Rectal smooth muscle tissue (tissue), 1 donor: ENCODE data around the gene ASIC2.
A peak's percentile ranks its signal among the peaks of the same experiment; 100 is the strongest.

Source experiments
- H3K27ac ChIP-seq: one replicate; pipeline ENCODE4 v1.7.0; 2013; ENCODE audit warnings: low read depth, low read length, inconsistent platforms
- H3K27me3 ChIP-seq: one replicate; pipeline ENCODE4 v1.7.0; 2013; ENCODE audit warnings: low read length; ENCODE audit not compliant: control insufficient read depth, insufficient read depth
- H3K36me3 ChIP-seq: one replicate; pipeline ENCODE4 v1.7.0; 2013; ENCODE audit warnings: low read length; ENCODE audit not compliant: control insufficient read depth, insufficient read depth
- H3K4me1 ChIP-seq: one replicate; pipeline ENCODE4 v1.7.0; 2013; ENCODE audit warnings: low read length; ENCODE audit not compliant: control insufficient read depth, insufficient read depth
- H3K4me3 ChIP-seq: one replicate; pipeline ENCODE4 v1.7.0; 2013; ENCODE audit warnings: low read length
- H3K9ac ChIP-seq: one replicate; pipeline ENCODE4 v1.7.0; 2013; ENCODE audit warnings: low read length

Gene ASIC2

GRCh38 chr17:33292981-33293867, at the start of gene ASIC2:
TSS of gene ASIC2 (minus strand) at chr17:33293295.
- Histone ChIP-seq H3K27ac (no peak within 1 kb of the TSS), H3K4me1 (no peaks in the 10 kb centered on the region), H3K27me3 (peaks cover 10% of the 10 kb centered on the region), H3K9ac (no peak within 1 kb of the TSS), H3K36me3 (no peaks in the 10 kb centered on the region), H3K4me3 (peak within 1 kb of the TSS; percentile 30)

- H3K9ac ChIP-seq, result no peak overlapping the region
- H3K27me3 ChIP-seq, result no peaks in the 10 kb centered on the region
- H3K4me1 ChIP-seq, result no peaks in the 10 kb centered on the region
- no peaks in the 10 kb centered on the region for H3K36me3 ChIP-seq
- H3K27ac ChIP-seq, result no peak overlapping the region
- H3K4me3 ChIP-seq, result no peak overlapping the region
Measured at GRCh38 chr17:33342025-33342424, 48.9 kb upstream of the ASIC2 start.

GRCh38 chr17:33338242-33338641, 45.1 kb upstream of the ASIC2 start:
- Histone ChIP-seq H3K27ac (no peak overlapping the region), H3K27me3 (no peaks in the 10 kb centered on the region)

GRCh38 chr17:33335491-33336173, 42.5 kb upstream of the ASIC2 start:
- H3K27ac ChIP-seq, result no peak overlapping the region
- no peak overlapping the region for H3K4me3 ChIP-seq
- H3K4me1 ChIP-seq, result no peaks in the 10 kb centered on the region

More at GRCh38 chr17:33338242-33338641, 45.1 kb upstream of the ASIC2 start:
- no peaks in the 10 kb centered on the region for H3K36me3 ChIP-seq
- H3K9ac ChIP-seq, result no peak overlapping the region
- H3K4me3 ChIP-seq, result no peak overlapping the region
- no peaks in the 10 kb centered on the region for H3K4me1 ChIP-seq

GRCh38 chr17:33334703-33335102, 41.6 kb upstream of the ASIC2 start:
- Histone ChIP-seq H3K4me1 (no peaks in the 10 kb centered on the region), H3K27me3 (no peaks in the 10 kb centered on the region), H3K9ac (no peak overlapping the region), H3K4me3 (no peak overlapping the region), H3K27ac (no peak overlapping the region), H3K36me3 (no peaks in the 10 kb centered on the region)

More at GRCh38 chr17:33335491-33336173, 42.5 kb upstream of the ASIC2 start:
- no peaks in the 10 kb centered on the region for H3K36me3 ChIP-seq
- H3K9ac ChIP-seq, result no peak overlapping the region
- H3K27me3 ChIP-seq, result no peaks in the 10 kb centered on the region

GRCh38 chr17:33330877-33331276, 37.8 kb upstream of the ASIC2 start:
- H3K27me3 ChIP-seq, result no peaks in the 10 kb centered on the region
- H3K4me3 ChIP-seq, result no peak overlapping the region
- no peaks in the 10 kb centered on the region for H3K36me3 ChIP-seq
- no peak overlapping the region for H3K9ac ChIP-seq
- H3K4me1 ChIP-seq, result no peaks in the 10 kb centered on the region
- H3K27ac ChIP-seq, result no peak overlapping the region

- no peak overlapping the region for H3K27ac ChIP-seq
- no peaks in the 10 kb centered on the region for H3K4me1 ChIP-seq
- no peaks in the 10 kb centered on the region for H3K36me3 ChIP-seq
- no peak overlapping the region for H3K4me3 ChIP-seq
- no peak overlapping the region for H3K9ac ChIP-seq
- H3K27me3 ChIP-seq, result no peaks in the 10 kb centered on the region
Measured at GRCh38 chr17:33328129-33328528, 35.0 kb upstream of the ASIC2 start.

- Histone ChIP-seq H3K36me3 (no peaks in the 10 kb centered on the region), H3K9ac (no peak overlapping the region), H3K4me3 (no peak overlapping the region), H3K27ac (no peak overlapping the region), H3K27me3 (no peaks in the 10 kb centered on the region), H3K4me1 (no peaks in the 10 kb centered on the region)
Measured at GRCh38 chr17:33324736-33325135, 31.6 kb upstream of the ASIC2 start.

- H3K4me1 ChIP-seq, result no peaks in the 10 kb centered on the region
- no peaks in the 10 kb centered on the region for H3K27me3 ChIP-seq
- H3K9ac ChIP-seq, result no peak overlapping the region
- H3K27ac ChIP-seq, result no peak overlapping the region
- H3K36me3 ChIP-seq, result no peaks in the 10 kb centered on the region
- H3K4me3 ChIP-seq, result no peak overlapping the region
Measured at GRCh38 chr17:33322063-33322462, 29.0 kb upstream of the ASIC2 start.

- Histone ChIP-seq H3K27ac (no peak overlapping the region), H3K36me3 (no peaks in the 10 kb centered on the region), H3K4me1 (no peaks in the 10 kb centered on the region), H3K27me3 (no peaks in the 10 kb centered on the region), H3K4me3 (no peak overlapping the region), H3K9ac (no peak overlapping the region)
Measured at GRCh38 chr17:33318241-33318640, 25.1 kb upstream of the ASIC2 start.

GRCh38 chr17:33316746-33317145, 23.7 kb upstream of the ASIC2 start:
- Histone ChIP-seq H3K27me3 (no peaks in the 10 kb centered on the region), H3K4me1 (no peaks in the 10 kb centered on the region), H3K36me3 (no peaks in the 10 kb centered on the region), H3K27ac (no peak overlapping the region), H3K9ac (no peak overlapping the region), H3K4me3 (no peak overlapping the region)

GRCh38 chr17:33310296-33310695, 17.2 kb upstream of the ASIC2 start:
- Histone ChIP-seq H3K36me3 (no peaks in the 10 kb centered on the region), H3K27ac (no peak overlapping the region), H3K4me3 (no peak overlapping the region), H3K27me3 (no peaks in the 10 kb centered on the region), H3K4me1 (no peaks in the 10 kb centered on the region), H3K9ac (no peak overlapping the region)
